ENCODE results near the gene UNKL.
"Not testable (repeated sequence)": the region's sequence is repeated elsewhere in the genome, so short reads cannot be mapped to it uniquely, and the experiment has no call there.

UNKL gene

GRCh38 chr16:1335211-1335971 is 79.1 kb downstream of the UNKL start:
- DNase-seq, result peak; percentile 15

GRCh38 chr16:1334739-1335138 is 79.8 kb downstream of the UNKL start:
- peak; percentile 7 for DNase-seq

GRCh38 chr16:1333854-1334700 is 80.4 kb downstream of the UNKL start:
- peak; percentile 16 for DNase-seq

- DNase-seq, result peak; percentile 75
Measured at GRCh38 chr16:1333149-1333812, 81.2 kb downstream of the UNKL start, which contains the start of gene BAIAP3. Gene BAIAP3, plus strand, starts transcription at chr16:1333645. Its CDS starts 4,905 bp downstream, at chr16:1338550.

- peak; percentile 24 for DNase-seq
Measured at GRCh38 chr16:1332618-1333148, 81.8 kb downstream of the UNKL start.

GRCh38 chr16:1331712-1332617 is 82.5 kb downstream of the UNKL start:
- DNase-seq, result peak; percentile 79

- no peak for DNase-seq
Measured at GRCh38 chr16:1330931-1331711, 83.4 kb downstream of the UNKL start.

GRCh38 chr16:1330260-1330914 is 84.1 kb downstream of the UNKL start:
- peak; percentile 27 for DNase-seq

GRCh38 chr16:1328961-1329360 is 85.5 kb downstream of the UNKL start:
- DNase-seq, result not testable (repeated sequence)

- DNase-seq, result not testable (repeated sequence)
Measured at GRCh38 chr16:1328136-1328535, 86.4 kb downstream of the UNKL start.

GRCh38 chr16:1327619-1327947 is 86.9 kb downstream of the UNKL start:
- DNase-seq, result no peak

GRCh38 chr16:1326946-1327618 is 87.4 kb downstream of the UNKL start:
- no peak for DNase-seq

GRCh38 chr16:1326391-1326790 is 88.1 kb downstream of the UNKL start:
- DNase-seq, result no peak

- no peak for DNase-seq
Measured at GRCh38 chr16:1325673-1326371, 88.7 kb downstream of the UNKL start.

- no peak for DNase-seq
Measured at GRCh38 chr16:1325261-1325660, 89.2 kb downstream of the UNKL start.

- no peak for DNase-seq
Measured at GRCh38 chr16:1324286-1324826, 90.1 kb downstream of the UNKL start.

- no peak for DNase-seq
Measured at GRCh38 chr16:1323296-1324239, 90.9 kb downstream of the UNKL start.

GRCh38 chr16:1322407-1322806 is 92.1 kb downstream of the UNKL start:
- no peak for DNase-seq

Measured in hematopoietic multipotent progenitor cell treated with erythropoietin and hydrocortisone succinate and interleukin-3 and kit ligand, for 6 days (in vitro differentiated cells).